Inferior parietal cortex (tissue), 1 donor: Measurements from ENCODE around the gene SGMS1.
A peak's percentile ranks its signal among the peaks of the same experiment; 100 is the strongest.
"Not testable (repeated sequence)": the region's sequence is repeated elsewhere in the genome, so short reads cannot be mapped to it uniquely, and the experiment has no call there.

ENCODE experiments used
- DNase-seq: peaks from one replicate; pipeline ENCODE4 v3.0.0-alpha.2; 2016; ENCODE audit errors: extremely low spot score

The SGMS1 gene

DNA sequence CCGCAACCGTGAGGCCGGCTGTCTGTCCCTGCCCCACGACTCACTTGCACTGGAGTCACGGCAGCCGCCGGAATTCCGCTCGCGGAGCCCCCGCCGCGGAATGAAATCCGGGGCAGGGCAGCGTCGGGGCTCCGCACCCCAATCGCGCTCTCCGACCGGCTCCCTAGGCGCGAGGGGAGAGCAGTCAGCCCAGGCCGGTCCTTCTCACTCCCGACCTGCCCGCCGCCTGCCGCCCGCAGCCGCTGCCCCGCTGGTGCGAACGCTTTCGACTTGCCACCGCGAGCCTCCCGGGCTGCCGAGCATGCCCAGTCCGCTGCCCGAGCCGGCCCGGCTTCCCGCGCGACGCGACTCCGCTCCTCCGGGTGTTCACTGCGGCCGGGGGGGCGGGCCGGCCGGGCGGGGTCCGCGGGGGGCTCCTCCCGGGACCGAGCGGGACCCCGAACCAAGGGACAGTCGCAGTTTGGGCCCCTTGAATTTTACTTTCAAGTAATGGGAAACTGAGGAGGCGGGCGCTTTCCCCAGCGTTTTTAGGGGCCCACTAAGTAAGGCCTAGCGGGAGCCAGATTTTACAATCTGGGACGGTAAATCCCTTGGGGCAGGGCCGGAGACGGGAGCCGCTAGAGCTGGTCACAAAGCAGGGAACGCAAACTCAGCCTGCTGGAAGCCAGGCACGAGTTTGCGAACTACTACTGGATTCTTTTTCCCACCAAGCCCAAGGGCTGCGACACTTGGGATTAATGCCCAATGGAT, at the start of gene SGMS1:
SGMS1 (minus strand) TSS at position 294 of the 750 bp plus-strand sequence. CDS start 279,842 bp downstream, outside the sequence.
- peak; percentile 81 for DNase-seq

DNA sequence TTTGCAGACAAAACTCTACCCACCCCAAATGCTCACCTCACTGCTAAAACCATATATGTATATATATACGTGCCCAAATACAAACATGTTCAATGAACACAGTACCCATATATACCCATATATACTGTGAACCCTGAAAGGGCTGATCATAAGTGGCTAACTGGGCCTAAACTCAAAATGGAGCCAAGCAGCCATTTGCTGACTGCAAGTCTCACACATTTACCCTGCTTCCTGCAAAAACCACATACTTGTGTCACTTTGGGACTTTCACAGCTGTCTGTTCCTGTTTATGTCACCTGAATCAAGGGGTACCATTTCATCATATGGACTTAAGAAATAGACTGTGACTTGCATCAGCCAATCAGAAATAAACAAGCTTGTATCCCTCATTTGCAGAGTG, 48.4 kb upstream of the SGMS1 start:
- DNase-seq: not testable (repeated sequence)

DNA sequence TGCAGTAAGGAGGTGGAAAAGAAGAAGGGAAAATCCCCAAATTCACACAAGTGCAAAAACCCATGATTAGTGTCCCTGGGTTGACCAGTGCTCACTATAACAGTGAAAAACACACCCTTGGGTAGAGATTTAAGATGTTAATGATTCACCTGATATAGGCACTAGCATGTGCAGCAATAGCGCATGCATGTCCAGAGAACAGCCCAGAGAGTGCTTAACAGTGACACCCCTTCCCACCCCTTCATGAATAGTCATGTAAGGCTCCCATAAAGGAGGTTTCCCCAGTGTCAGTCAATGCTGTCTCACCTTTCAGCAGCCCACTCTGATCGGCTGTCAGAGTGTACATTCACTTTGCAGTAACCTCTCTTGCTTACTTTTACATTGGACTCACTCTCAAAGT, 47.9 kb upstream of the SGMS1 start:
- not testable (repeated sequence) for DNase-seq

DNA sequence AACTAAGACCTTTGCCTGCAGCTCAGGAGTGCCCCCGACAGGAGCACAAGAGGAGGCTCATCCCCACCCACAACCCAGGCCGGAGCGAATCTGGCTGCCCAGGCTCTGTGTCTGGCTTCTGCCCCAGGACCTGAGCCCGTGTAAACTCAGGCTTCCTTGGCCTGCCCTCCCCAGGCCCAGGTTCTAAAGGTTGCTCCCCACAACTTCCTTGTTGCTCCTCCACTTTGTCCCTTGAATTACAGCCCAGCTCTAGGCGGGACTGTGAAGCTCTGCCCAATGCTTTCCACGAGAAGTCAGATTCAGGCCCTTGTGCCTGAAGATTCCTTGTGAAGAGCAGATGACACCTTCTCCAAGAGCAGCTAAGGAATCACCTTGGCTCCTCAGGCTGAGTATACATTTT, 46.2 kb upstream of the SGMS1 start:
- not testable (repeated sequence) for DNase-seq

DNA sequence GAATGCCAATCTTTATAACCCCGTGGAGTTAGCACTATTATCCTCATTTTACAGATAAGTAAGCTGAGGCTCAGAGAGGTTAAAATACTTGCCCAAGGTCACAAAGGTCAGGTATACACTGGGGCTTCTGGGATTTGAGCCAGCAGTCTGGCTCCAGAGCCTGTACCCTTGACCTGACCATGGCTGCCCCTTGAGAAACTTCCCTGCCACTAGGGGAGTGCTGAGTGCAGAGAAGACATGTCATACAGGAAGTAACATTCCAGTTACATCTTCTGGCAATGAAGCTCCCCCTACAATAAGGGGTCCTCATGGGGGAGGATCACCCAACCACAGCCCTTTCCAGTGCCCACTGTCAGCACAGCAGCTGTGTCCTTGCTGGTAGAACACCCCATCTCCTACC, 43.6 kb upstream of the SGMS1 start:
- DNase-seq: not testable (repeated sequence)

DNA sequence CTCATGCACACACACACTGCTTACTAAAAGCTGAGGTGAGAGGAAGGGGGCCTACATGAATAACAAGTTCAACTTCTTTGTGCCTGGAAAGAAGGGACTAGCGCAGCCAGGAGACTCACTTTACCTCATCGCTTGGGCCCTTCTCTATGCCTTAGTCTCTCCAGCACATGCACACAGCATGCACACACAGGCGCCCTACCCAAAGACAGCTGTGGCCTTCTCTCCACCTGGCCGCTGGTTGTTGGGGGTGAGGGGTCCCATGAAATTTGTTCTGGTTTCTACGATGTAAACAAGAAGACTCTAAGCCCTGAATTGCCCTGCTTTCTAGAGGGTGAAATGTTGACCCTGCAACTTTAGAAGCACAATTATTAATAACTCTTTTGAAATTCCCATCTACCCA, 38.7 kb upstream of the SGMS1 start:
- DNase-seq: not testable (repeated sequence)

DNA sequence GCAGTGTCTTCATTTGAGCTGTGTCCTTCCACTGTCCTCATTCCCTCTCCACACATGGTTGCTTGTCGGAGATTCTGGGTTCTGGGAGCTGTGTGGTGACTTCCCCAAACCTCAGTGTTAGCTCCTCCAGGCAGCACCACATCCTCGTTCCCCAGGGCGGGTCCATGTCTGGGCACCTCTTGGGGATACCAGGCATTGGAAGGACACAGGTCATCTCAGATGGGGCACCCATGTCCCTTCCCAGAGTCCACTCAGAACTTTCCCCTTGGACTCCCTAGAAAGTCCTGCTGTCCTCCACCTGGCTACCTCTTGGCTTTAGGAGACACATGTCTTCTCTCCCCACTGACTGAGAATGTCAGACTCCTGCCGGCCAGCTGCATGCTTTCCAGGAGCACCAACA, 37.8 kb upstream of the SGMS1 start:
- DNase-seq: not testable (repeated sequence)

DNA sequence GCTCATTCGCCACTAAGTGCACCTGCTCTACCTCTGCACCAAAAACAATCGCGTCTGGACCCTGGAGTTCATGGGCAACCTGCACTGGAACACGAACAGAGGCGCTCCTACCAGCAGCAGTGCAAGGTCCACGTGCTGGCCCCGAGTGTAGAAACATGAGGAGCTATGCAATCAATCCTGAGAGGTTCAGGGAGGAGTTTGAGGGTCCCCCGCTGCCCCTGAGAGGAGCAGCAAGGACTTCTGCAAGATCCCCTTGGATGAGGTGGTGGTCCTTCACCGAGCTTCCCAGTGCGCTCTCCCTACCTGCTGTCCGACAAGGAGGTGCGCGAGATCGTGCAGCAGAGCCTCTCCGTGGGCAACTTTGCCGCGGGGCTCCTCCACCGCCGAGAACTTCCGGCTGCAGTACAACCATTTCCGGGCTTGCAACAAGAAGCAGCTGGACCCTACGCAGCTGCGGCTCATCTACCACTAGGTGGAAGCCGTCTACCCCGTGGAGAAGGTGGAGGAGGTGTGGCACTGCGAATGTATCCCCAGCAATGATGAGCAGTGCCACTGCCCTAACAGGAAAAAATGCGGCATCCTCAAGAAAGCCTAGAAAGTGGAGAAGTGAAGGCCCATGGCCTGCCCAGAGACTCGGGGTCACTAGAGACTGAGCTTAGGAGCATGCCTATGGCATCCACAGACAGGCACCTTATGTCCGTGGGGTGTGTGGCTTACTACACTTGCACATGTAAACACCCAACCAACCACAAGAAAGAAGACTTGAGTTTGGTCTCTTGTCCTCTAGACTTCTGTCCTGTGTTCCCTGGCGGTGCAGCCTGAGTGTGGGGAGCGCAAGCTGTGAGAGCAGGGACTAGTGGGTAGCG, 36.3 kb upstream of the SGMS1 start:
- not testable (repeated sequence) for DNase-seq

DNA sequence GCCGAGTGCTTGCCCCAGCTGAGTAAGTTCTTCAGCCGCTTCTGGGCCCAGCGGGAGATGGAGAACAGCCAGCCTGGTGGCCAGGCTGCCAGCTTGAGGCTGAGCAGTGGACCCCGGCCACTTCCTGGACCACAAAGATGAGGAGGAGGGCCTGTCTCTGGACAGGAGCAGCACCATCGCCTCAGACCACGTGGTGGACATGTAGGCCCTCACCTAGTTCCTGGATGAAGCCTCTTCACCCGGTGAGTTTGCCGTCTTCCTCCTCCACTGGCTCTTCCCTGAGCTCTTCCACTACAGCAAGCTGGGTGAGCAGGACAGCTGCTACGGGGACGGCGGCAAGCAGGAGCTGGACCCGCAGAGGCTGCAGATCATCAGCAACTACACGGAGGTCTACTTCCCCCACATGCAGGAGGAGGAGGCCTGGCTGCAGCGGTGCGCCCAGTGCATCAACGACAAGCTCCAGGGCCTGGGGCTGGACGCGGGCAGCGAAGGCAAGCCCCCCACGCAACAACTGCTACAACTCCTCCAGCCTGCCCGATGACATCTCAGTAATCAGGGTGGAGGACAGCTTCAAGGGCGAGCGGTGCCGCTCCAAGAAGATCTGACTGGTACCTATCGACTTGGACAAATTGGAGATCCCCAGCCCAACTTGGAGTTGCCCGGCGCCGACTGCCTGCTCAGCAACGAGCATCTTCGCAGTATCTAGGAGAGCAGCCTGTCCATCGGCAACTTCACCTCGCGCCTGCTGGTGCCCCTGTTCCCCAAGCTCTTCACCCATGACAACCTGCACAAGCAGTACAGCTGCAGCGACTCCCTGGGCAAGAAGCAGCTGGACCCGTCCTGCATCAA, 35.5 kb upstream of the SGMS1 start:
- DNase-seq: not testable (repeated sequence)

DNA sequence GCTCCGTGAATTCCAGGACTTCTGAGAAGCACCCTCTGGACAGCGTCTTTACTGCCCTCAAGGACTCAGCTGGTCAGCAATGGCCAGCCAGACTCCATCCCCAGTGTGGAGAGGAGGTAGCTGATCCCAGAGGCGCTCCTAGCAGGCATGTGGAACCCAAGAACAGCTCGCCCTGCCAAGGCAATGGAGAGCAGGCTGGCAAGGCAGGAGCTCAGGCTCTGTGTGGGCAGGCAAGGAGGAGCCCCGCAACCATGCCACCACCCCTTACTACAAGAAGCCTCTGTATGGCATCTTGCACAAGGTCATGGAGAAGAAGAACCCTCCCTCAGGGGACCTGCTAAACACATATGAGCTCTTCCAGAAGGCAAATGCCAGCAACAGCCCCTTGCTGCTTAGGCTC, 34.4 kb upstream of the SGMS1 start:
- no peak for DNase-seq

DNA sequence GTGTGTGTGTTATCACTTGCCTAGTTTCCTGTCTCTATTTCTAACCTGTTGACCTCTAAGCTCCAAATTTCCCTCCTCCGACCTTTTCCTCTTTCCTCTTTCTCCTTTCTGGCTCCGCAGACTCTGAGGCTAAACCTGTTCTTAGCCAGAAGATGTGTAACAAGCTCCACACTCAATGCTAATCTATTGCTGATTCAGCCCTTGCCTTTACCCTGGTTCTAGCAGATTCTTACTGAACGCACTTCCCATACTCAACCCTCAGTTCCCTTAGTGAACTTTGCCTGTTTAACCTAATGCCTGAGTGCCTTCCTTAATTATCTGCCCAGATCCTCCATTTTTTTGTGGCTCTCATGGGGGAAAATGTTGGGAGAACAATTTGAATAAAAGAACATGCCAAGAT, 30.0 kb upstream of the SGMS1 start:
- DNase-seq: no peak

DNA sequence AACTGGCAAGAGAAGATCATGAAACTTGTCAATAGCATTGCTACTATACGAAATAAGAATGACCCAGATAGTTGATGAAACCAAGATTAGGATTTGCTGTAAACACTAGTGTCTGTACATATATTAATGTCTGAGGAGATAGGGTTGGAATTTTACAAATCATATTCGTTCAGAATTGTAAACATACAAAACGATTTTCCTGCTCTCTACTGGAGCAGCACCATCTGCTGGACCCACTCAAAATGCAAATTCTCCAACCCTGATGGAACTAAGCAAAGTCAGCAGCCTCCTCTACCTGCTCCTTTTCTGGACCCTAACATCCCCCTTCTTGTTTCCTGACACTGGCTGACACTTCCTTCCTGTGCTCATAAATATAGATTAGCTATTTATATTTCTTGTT, 29.4 kb upstream of the SGMS1 start:
- DNase-seq: peak; percentile 73

DNA sequence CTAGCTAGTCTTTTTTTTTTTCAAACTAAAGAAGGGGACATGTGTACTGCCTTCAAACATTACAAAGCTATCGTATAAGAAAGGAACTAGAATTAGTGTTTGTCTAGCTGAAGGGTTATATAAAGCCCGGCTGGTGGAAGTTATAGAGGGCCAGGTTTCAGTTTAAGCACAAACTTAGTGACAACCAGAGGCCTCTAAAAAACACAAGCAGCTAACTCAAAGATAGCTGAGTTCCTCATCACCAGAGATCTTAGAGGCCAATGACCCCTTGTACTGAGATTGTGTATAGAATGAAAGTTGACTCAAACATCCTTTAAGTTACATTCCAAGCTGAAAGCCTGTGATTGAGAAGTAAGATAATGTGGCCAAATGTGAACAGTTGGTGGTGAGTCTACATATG, 28.1 kb upstream of the SGMS1 start:
- no peak for DNase-seq

DNA sequence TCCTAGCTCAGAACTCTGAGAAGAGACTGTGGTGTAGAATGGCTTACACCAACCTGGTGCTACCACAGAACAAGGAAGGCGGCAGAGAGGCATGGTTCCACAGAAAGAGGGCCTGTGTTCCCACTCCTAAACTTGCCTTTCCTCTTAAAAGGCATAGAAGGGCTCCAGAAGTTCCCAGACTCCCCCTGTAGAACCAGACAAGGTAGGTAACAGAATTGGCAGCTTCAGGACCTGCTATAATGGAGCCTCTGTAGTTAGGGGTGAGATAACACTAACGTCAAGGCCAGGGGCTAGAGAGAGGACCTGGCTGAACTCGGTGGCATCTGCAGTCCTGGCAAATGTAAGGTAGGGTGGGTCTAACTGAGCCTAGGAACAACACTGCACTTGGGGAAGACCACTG, 26.7 kb upstream of the SGMS1 start:
- no peak for DNase-seq

DNA sequence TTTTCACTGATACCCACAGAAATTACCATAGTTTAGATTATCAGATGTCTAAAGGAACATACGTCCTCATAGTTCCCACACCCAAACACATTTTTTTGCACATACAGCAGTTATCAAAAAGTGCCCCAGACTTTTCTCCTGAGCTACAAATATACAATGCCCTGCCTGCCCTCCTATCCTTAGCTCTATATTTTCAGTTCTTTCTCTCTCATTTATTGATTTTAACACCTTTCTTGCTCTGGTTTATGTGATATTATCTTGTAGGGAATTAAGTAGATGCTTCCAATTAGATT, 25.1 kb upstream of the SGMS1 start:
- no peak for DNase-seq

DNA sequence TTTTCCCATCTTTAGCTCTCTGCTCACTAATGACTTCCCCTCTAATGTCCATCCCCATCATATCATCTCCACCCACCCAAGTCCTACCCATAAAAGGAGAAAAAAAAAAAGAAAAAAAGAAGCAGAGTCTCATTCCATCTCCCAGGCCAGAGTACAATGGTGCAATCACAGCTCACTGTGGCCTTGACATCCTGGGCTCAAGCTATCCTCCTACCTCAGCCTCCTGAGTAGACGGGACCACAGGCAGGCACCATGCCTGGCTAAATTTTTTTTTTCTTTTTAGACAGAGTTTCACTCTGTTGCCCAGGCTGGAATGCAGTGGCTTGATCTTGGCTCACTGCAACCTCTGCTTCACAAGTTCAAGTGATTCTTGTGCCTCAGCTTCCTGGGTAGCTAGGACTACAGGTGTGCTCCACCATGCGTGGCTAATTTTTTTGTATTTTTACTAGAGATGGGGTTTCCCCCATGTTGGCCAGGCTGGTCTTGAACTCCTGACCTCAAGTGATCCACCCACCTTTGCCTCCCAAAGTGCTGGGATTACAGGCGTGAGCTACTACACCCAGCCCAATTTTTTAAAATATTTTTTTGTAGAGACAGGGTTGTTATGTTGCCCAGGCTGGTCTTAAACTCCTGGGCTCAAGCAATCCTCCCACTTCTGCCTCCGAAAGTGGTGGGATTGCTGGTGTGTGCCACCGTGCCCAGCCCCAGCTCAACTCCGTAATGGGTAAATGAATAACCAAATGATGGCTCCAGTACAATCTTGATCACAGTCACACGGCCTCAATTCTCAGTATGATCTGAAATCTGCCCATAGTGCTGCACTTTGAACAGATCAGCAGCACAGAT, 24.6 kb upstream of the SGMS1 start:
- no peak for DNase-seq

DNA sequence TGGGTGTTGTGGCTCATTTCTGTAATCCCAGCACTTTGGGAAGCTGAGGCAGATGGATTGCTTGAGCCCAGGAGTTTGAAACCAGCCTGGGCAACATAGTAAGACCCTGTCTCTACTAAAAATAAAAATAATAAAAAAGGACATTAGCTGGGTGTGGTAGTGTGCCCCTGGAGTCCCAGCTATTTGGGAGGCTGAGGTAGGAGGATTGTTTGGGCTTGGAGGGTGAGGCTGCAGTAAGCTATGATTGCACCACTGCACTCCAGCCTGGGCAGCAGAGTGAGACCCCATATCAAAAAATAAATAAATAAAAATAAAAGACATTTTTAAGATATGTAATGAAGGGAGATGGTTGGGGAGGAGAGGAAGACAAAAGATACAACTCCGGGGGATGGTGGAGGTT, 23.6 kb upstream of the SGMS1 start:
- DNase-seq: not testable (repeated sequence)

DNA sequence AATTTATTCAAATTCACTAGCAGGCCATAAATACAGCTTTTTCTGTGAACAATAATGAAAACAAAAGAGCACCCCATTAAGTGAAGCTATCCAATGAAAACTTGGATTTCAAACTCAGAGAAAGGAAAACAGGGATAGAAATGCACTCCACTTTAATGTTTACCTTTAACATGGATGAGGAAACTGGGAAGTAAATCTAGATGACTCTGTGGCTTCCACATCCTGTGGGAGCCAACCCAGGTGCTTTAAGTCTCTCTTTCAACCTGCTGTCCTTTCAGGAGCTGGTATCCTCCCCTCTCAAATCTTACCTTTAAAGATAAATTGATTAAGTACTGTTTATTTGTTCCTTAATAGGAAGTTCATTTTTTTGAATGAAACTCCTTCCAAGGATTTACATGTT, 21.5 kb upstream of the SGMS1 start:
- DNase-seq: no peak

DNA sequence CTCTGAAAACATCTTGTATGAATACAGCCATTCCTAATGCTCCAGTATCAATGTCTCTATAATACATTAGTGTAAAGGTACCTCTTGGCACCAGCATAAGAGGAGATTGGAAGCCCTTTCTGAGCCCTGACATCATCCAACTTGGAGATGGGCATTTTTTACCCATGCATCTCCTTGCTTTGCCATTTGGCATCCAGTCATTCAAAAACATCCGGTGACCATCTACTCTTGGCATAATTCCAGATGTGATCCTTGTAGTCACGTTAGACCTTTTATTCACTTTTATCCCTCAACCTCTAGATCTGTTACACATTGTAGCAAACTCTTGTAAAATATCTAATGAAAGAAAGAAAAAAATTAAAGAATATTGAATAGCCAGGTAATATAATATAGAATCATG, 17.9 kb upstream of the SGMS1 start:
- no peak for DNase-seq

DNA sequence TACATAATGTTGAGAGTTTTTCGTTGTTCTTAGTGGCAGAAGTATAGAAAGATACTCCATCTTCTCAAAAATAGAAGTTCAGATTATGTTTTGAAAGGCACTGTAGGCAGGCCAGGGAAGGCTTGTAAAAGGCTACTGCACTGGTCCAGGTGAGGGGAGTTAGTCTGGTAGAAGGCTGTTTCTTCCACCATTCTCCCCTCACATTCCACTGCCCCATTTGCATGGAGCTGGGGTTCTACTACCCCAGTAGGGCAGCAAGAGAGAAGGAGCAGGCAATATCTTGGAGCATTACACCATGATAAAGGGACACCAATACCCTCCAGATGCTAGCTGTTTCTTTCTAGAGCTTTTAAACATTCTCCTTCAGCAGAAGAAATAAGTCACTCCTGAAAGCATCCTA, 16.5 kb upstream of the SGMS1 start:
- no peak for DNase-seq
